Keratinocyte (primary cell): Measurements from ENCODE around the gene CLDN3. TPM values are rescaled to one million over a fixed set of nuclear protein-coding genes. Genes with fewer than 3 reads are reported as not detected.
"Not testable (repeated sequence)": the region's sequence is repeated elsewhere in the genome, so short reads cannot be mapped to it uniquely, and the experiment has no call there.

Experiments used
- DNase-seq: peaks from one replicate; pipeline ENCODE4 v3.0.0-alpha.2; 2011; ENCODE audit warnings: low read depth, missing footprints, low spot score
- FAIRE-seq: peaks from 2 replicates; lab custom pipeline; 2011; peaks lifted over from hg19 to GRCh38; lab: Jason Lieb, UNC
- H2AFZ ChIP-seq: 2 replicates; pipeline ENCODE4 v1.6.0; 2012; ENCODE audit warnings: low read length, control low read depth, inconsistent platforms; ENCODE audit not compliant: control insufficient read depth
- H3K27ac ChIP-seq: 2 replicates; pipeline ENCODE4 v1.5.1; 2011; ENCODE audit warnings: low read length; ENCODE audit not compliant: control insufficient read depth, insufficient read depth
- H3K27me3 ChIP-seq: 3 replicates; pipeline ENCODE4 v1.6.0; 2011; ENCODE audit warnings: low read length; ENCODE audit not compliant: control insufficient read depth, insufficient read depth; ENCODE audit errors: extremely low read depth
- H3K36me3 ChIP-seq, 2 experiments: 2 replicates in 1 of 2; 3 replicates in 1 of 2; pipeline ENCODE4 v1.5.1; 2011; ENCODE audit warnings: low read length in 2 of 2, mild to moderate bottlenecking in 1 of 2; ENCODE audit not compliant: control insufficient read depth in 2 of 2, insufficient read depth in 2 of 2; ENCODE audit errors: extremely low read depth in 1 of 2
- H3K4me1 ChIP-seq: 3 replicates; pipeline ENCODE4 v1.5.1; 2011; ENCODE audit warnings: low read length; ENCODE audit not compliant: control insufficient read depth, insufficient read depth; ENCODE audit errors: extremely low read depth
- H3K4me2 ChIP-seq: 3 replicates; pipeline ENCODE4 v1.6.0; 2011; ENCODE audit warnings: low read depth, low read length; ENCODE audit not compliant: control insufficient read depth, insufficient read depth; ENCODE audit errors: extremely low read depth
- H3K4me3 ChIP-seq, 3 experiments: fragments of 200-600 bp in 1 of 3; sonication (generic) in 1 of 3; 2 replicates in 2 of 3; 3 replicates in 1 of 3; pipeline ENCODE4 v1.5.1; 2011 to 2016; ENCODE audit warnings: low read length in 3 of 3, mild to moderate bottlenecking in 3 of 3, control low read depth in 2 of 3, inconsistent platforms in 1 of 3, low read depth in 1 of 3, mixed read lengths in 1 of 3, mixed run types in 1 of 3, moderate library complexity in 1 of 3; ENCODE audit not compliant: control insufficient read depth in 2 of 3, insufficient read depth in 2 of 3; ENCODE audit errors: extremely low read depth in 1 of 3
- H3K79me2 ChIP-seq: 2 replicates; pipeline ENCODE4 v1.6.0; 2012; ENCODE audit warnings: low read length; ENCODE audit not compliant: control insufficient read depth, insufficient read depth
- H3K9ac ChIP-seq: 3 replicates; pipeline ENCODE4 v1.6.0; 2011; ENCODE audit warnings: low read length; ENCODE audit not compliant: control insufficient read depth, insufficient read depth; ENCODE audit errors: extremely low read depth
- H3K9me1 ChIP-seq: 3 replicates; pipeline ENCODE4 v1.6.0; 2011; ENCODE audit warnings: low read length; ENCODE audit not compliant: control insufficient read depth, insufficient read depth; ENCODE audit errors: extremely low read depth
- H3K9me3 ChIP-seq: 2 replicates; pipeline ENCODE4 v1.5.1; 2012; ENCODE audit warnings: low read depth, low read length; ENCODE audit not compliant: control insufficient read depth
- H4K20me1 ChIP-seq: 3 replicates; pipeline ENCODE4 v1.6.0; 2011; ENCODE audit warnings: low read length; ENCODE audit not compliant: control insufficient read depth, insufficient read depth; ENCODE audit errors: extremely low read depth
- EZH2 ChIP-seq: IDR thresholded peaks from one replicate; pipeline ENCODE4 v1.6.1; 2012; ENCODE audit warnings: inconsistent platforms, mild to moderate bottlenecking, low read length, moderate library complexity
- dilution Hi-C: fragments of 300-500 bp; cut with MboI; formaldehyde crosslinking; loops from one replicate; pipeline ENCODE4 v1.7.0; 2020; ENCODE audit warnings: low sequenced_read_pairs; ENCODE audit not compliant: extremely low pct_ligation_motif_present
- polyA plus RNA-seq, 5 experiments: library from polyadenylated mRNA; depleted of rRNA in 3 of 5; stranded (reverse) in 3 of 5; stranded (forward) in 1 of 5; unstranded in 1 of 5; fragments of >200 nt; gene quantifications; 1 replicate in 1 of 5; 2 replicates in 3 of 5; 3 replicates in 1 of 5; pipeline versions ENCODE4 v1.2.1 to v1.2.3, GENCODE V29; 2011 to 2012; ENCODE audit warnings: missing spikeins in 2 of 5, low read depth in 1 of 5, low replicate concordance in 1 of 5
- TF ChIP-seq, protein P1 (sequence below), 3 experiments: IDR thresholded peaks in 1 of 3; conservative IDR thresholded peaks in 1 of 3; optimal IDR thresholded peaks in 1 of 3; 2 replicates in 2 of 3; 3 replicates in 1 of 3; pipeline versions ENCODE3 to v1.5.1; 2011; ENCODE audit warnings: low read length in 3 of 3, mild to moderate bottlenecking in 3 of 3, moderate library complexity in 2 of 3, control low read depth in 1 of 3, inconsistent platforms in 1 of 3; ENCODE audit not compliant: insufficient read depth in 2 of 3; ENCODE audit errors: extremely low read depth in 1 of 3

CLDN3 gene
- polyA plus RNA-seq, 1 donor (not counting 4 experiments of a cell fraction or from before 2014, with no cell fraction given): not detected

- FAIRE-seq, H3K79me2 ChIP-seq, H2AFZ ChIP-seq, H3K4me3 ChIP-seq, H3K9ac ChIP-seq, H3K36me3 ChIP-seq, DNase-seq, H3K9me1 ChIP-seq, H3K27me3 ChIP-seq, dilution Hi-C loops, H4K20me1 ChIP-seq, H3K9me3 ChIP-seq, H3K27ac ChIP-seq, H3K4me2 ChIP-seq: not testable (repeated sequence)
- peaks cover 11% of the 10 kb centered on the region for H3K4me1 ChIP-seq
Measured at GRCh38 chr7:73795188-73795587, 25.1 kb upstream of the CLDN3 start.

GRCh38 chr7:73791170-73791690 lies 21.2 kb upstream of the CLDN3 start:
- DNase-seq, H3K27ac ChIP-seq, H4K20me1 ChIP-seq, H3K4me3 ChIP-seq, H3K4me1 ChIP-seq, H3K4me2 ChIP-seq, H3K9me3 ChIP-seq, H3K27me3 ChIP-seq, dilution Hi-C loops, H3K9me1 ChIP-seq, H2AFZ ChIP-seq, H3K79me2 ChIP-seq, H3K9ac ChIP-seq, H3K36me3 ChIP-seq, FAIRE-seq: not testable (repeated sequence)

DNA sequence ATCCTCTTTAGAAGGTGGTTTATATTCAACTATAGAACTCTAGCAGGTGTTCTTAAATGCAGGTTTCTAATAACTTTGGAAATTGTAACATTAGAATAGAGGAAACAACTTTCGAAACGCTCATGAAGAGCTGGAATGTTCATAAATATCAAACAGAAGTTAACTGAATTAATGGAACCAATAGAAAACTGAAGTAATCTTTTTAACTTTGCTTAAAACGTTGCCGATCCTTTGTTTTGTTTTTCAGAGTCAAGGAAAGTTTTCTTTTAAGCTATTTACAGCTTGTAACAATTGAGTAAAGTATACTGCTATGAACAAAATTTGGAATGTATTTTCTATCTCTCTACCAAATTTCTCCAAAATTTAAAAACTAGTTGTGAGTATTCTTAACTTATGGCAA lies 19.0 kb upstream of the CLDN3 start:
- Histone ChIP-seq H3K27me3 (no peaks in the 10 kb centered on the region), H2AFZ (no peak overlapping the region), H3K27ac (no peak overlapping the region), H3K9ac (no peak overlapping the region), H3K9me1 (no peaks in the 10 kb centered on the region), H3K4me1 (peaks cover under 1% of the 10 kb centered on the region), H3K36me3 (no peaks in the 10 kb centered on the region), H3K4me3 (no peak overlapping the region), H3K9me3 (no peaks in the 10 kb centered on the region), H4K20me1 (no peaks in the 10 kb centered on the region), H3K4me2 (no peak overlapping the region), H3K79me2 (no peaks in the 10 kb centered on the region)
- TF ChIP-seq, protein P1, sequence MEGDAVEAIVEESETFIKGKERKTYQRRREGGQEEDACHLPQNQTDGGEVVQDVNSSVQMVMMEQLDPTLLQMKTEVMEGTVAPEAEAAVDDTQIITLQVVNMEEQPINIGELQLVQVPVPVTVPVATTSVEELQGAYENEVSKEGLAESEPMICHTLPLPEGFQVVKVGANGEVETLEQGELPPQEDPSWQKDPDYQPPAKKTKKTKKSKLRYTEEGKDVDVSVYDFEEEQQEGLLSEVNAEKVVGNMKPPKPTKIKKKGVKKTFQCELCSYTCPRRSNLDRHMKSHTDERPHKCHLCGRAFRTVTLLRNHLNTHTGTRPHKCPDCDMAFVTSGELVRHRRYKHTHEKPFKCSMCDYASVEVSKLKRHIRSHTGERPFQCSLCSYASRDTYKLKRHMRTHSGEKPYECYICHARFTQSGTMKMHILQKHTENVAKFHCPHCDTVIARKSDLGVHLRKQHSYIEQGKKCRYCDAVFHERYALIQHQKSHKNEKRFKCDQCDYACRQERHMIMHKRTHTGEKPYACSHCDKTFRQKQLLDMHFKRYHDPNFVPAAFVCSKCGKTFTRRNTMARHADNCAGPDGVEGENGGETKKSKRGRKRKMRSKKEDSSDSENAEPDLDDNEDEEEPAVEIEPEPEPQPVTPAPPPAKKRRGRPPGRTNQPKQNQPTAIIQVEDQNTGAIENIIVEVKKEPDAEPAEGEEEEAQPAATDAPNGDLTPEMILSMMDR (optimal IDR thresholded peaks at IDR 0.05 in 1 of 3, IDR thresholded peaks at IDR 0.05 in 1 of 3, conservative IDR thresholded peaks at IDR 0.05 in 1 of 3; ENCODE audit: extremely low read depth in 1 of 3, insufficient read depth in 2 of 3, low read length in 3 of 3): no peak
- TF ChIP-seq EZH2: no peak
- FAIRE-seq (no peak), DNase-seq (no peak)
- dilution Hi-C loops: no loop called here

DNA sequence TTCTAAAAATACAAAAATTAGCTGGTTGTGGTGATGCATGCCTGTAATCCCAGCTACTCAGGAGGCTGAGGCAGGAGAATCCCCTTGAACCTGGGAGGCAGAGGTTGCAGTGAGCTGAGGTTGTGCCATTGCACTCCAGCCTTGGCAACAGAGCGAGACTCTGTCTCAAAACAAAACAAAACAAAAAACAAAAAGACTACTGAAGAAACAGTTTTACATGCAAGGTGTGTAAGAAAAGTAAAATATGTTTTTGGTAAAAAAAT lies 17.6 kb upstream of the CLDN3 start:
- H3K9ac ChIP-seq, DNase-seq, H4K20me1 ChIP-seq, H3K9me1 ChIP-seq, H2AFZ ChIP-seq, H3K27ac ChIP-seq, H3K9me3 ChIP-seq, H3K79me2 ChIP-seq, H3K4me3 ChIP-seq, H3K4me1 ChIP-seq, dilution Hi-C loops, H3K36me3 ChIP-seq, H3K4me2 ChIP-seq, FAIRE-seq, H3K27me3 ChIP-seq: not testable (repeated sequence)
